H9 (cell line): ENCODE results near the gene TSTD2. TPM values are rescaled to one million over a fixed set of nuclear protein-coding genes. Genes with fewer than 3 reads are reported as not detected.

Source experiments
- DNase-seq: peaks from one replicate; pipeline ENCODE4 v3.0.0-alpha.2; 2017
- H2AFZ ChIP-seq: one replicate; pipeline ENCODE4 v1.6.1; 2013; ENCODE audit warnings: mild to moderate bottlenecking, low read length, control low read depth, moderate library complexity
- H2AK5ac ChIP-seq: 2 replicates; pipeline ENCODE4 v1.6.1; 2013; ENCODE audit warnings: low read length, control low read depth, mixed read lengths; ENCODE audit not compliant: insufficient read length
- H2BK120ac ChIP-seq: one replicate; pipeline ENCODE4 v1.6.1; 2013; ENCODE audit warnings: low read depth, mild to moderate bottlenecking, low read length, control low read depth, inconsistent platforms; ENCODE audit not compliant: poor library complexity, severe bottlenecking
- H2BK12ac ChIP-seq: 2 replicates; pipeline ENCODE4 v1.6.1; 2013; ENCODE audit warnings: low read length, control low read depth, mixed read lengths, low read depth; ENCODE audit not compliant: insufficient read length
- H2BK15ac ChIP-seq: 2 replicates; pipeline ENCODE4 v1.6.1; 2013; ENCODE audit warnings: low read depth, low read length, control low read depth
- H2BK20ac ChIP-seq: one replicate; pipeline ENCODE4 v1.6.1; 2013; ENCODE audit warnings: low read depth, mild to moderate bottlenecking, low read length, control low read depth, inconsistent platforms; ENCODE audit not compliant: poor library complexity, severe bottlenecking
- H2BK5ac ChIP-seq: 2 replicates; pipeline ENCODE4 v1.6.1; 2013; ENCODE audit warnings: low read length, control low read depth, mixed read lengths; ENCODE audit not compliant: insufficient read length
- H3K14ac ChIP-seq: 2 replicates; pipeline ENCODE4 v1.6.1; 2013; ENCODE audit warnings: low read length, control low read depth; ENCODE audit not compliant: insufficient read depth
- H3K18ac ChIP-seq: 2 replicates; pipeline ENCODE4 v1.6.1; 2013; ENCODE audit warnings: low read depth, mild to moderate bottlenecking, mixed read lengths, low read length, control low read depth; ENCODE audit not compliant: insufficient read length
- H3K23ac ChIP-seq: 2 replicates; pipeline ENCODE4 v1.6.1; 2013; ENCODE audit warnings: low read length, control low read depth, mixed read lengths, low read depth; ENCODE audit not compliant: insufficient read length
- H3K23me2 ChIP-seq: 2 replicates; pipeline ENCODE4 v1.6.1; 2013; ENCODE audit warnings: low read depth, mild to moderate bottlenecking, mixed read lengths, low read length, control low read depth; ENCODE audit not compliant: insufficient read length, poor library complexity, severe bottlenecking
- H3K27ac ChIP-seq: 2 replicates; pipeline ENCODE4 v1.5.1; 2013; ENCODE audit warnings: low read length, control low read depth, mixed read lengths, low read depth; ENCODE audit not compliant: insufficient read length
- H3K27me3 ChIP-seq: 2 replicates; pipeline ENCODE4 v1.6.1; 2013; ENCODE audit warnings: low read length, control low read depth, inconsistent platforms; ENCODE audit not compliant: insufficient read depth
- H3K4ac ChIP-seq: 2 replicates; pipeline ENCODE4 v1.6.1; 2013; ENCODE audit warnings: low read depth, mild to moderate bottlenecking, control low read depth, inconsistent platforms, low read length, moderate library complexity
- H3K4me1 ChIP-seq: 2 replicates; pipeline ENCODE4 v1.6.1; 2013; ENCODE audit warnings: low read length, control low read depth, inconsistent platforms; ENCODE audit not compliant: insufficient read depth
- H3K4me2 ChIP-seq: 2 replicates; pipeline ENCODE4 v1.6.1; 2013; ENCODE audit warnings: low read length, control low read depth, mixed read lengths; ENCODE audit not compliant: insufficient read length, insufficient read depth
- H3K56ac ChIP-seq: 2 replicates; pipeline ENCODE4 v1.6.1; 2013; ENCODE audit warnings: low read depth, mild to moderate bottlenecking, mixed read lengths, low read length, control low read depth; ENCODE audit not compliant: insufficient read length
- H3K79me1 ChIP-seq: 2 replicates; pipeline ENCODE4 v1.6.1; 2013; ENCODE audit warnings: low read depth, mild to moderate bottlenecking, moderate library complexity, low read length, control low read depth, inconsistent platforms; ENCODE audit not compliant: insufficient read depth, poor library complexity, severe bottlenecking
- H3K79me2 ChIP-seq: 2 replicates; pipeline ENCODE4 v1.6.1; 2013; ENCODE audit warnings: low read length, control low read depth, inconsistent platforms; ENCODE audit not compliant: insufficient read depth
- H3K9ac ChIP-seq: 2 replicates; pipeline ENCODE4 v1.6.1; 2013; ENCODE audit warnings: low read length, control low read depth, mixed read lengths; ENCODE audit not compliant: insufficient read length; ENCODE audit errors: extremely low read depth
- H3K9me3 ChIP-seq: one replicate; pipeline ENCODE4 v1.6.1; 2013; ENCODE audit warnings: low read depth, low read length, inconsistent platforms; ENCODE audit not compliant: control insufficient read depth
- H3T11ph ChIP-seq: one replicate; pipeline ENCODE4 v1.6.1; 2013; ENCODE audit warnings: mild to moderate bottlenecking, low read length, control low read depth, inconsistent platforms
- H4K20me1 ChIP-seq: one replicate; pipeline ENCODE4 v1.6.1; 2013; ENCODE audit not compliant: control insufficient read depth, insufficient read length, insufficient read depth
- H4K5ac ChIP-seq: 2 replicates; pipeline ENCODE4 v1.6.1; 2013; ENCODE audit warnings: low read depth, mild to moderate bottlenecking, mixed read lengths, low read length, control low read depth; ENCODE audit not compliant: insufficient read length
- H4K8ac ChIP-seq: replicated peaks from 2 replicates; pipeline ENCODE4 v1.6.1; 2013; ENCODE audit warnings: low read length, control low read depth, mixed read lengths, low read depth; ENCODE audit not compliant: insufficient read length
- H4K91ac ChIP-seq: 2 replicates; pipeline ENCODE4 v1.6.1; 2013; ENCODE audit warnings: low read depth, mild to moderate bottlenecking, moderate library complexity, mixed read lengths, low read length, control low read depth; ENCODE audit not compliant: insufficient read length
- H3K27ac Mint-ChIP-seq, 3 experiments: 2 replicates in 2 of 3; 3 replicates in 1 of 3; pipeline ENCODE4 v1.8.0; 2020 to 2021; ENCODE audit warnings: mixed read lengths in 3 of 3, mild to moderate bottlenecking in 1 of 3, moderate library complexity in 1 of 3
- H3K27me3 Mint-ChIP-seq: 2 replicates; pipeline ENCODE4 v1.8.0; 2021; ENCODE audit warnings: low read depth, mild to moderate bottlenecking, moderate library complexity, mixed read lengths
- H3K36me3 Mint-ChIP-seq, 3 experiments: 2 replicates in 2 of 3; 3 replicates in 1 of 3; pipeline ENCODE4 v1.8.0; 2020 to 2021; ENCODE audit warnings: low read depth in 3 of 3, mixed read lengths in 3 of 3; ENCODE audit not compliant: insufficient read depth in 1 of 3
- H3K4me1 Mint-ChIP-seq, 2 experiments: 2 replicates each; pipeline ENCODE4 v1.8.0; 2020; ENCODE audit warnings: mixed read lengths in 2 of 2
- H3K4me3 Mint-ChIP-seq, 2 experiments: 2 replicates in 1 of 2; 3 replicates in 1 of 2; pipeline ENCODE4 v1.8.0; 2020 to 2021; ENCODE audit warnings: mild to moderate bottlenecking in 2 of 2, mixed read lengths in 2 of 2, moderate library complexity in 1 of 2
- H3K9me3 Mint-ChIP-seq, 2 experiments: 2 replicates in 1 of 2; 3 replicates in 1 of 2; pipeline ENCODE4 v1.8.0; 2020; ENCODE audit warnings: mild to moderate bottlenecking in 2 of 2, mixed read lengths in 2 of 2, moderate library complexity in 1 of 2
- CTCF ChIP-seq: fragments of 200-600 bp; sonication (generic); conservative IDR thresholded peaks from 3 replicates; pipeline ENCODE4 v1.8.0; 2021; ENCODE audit warnings: antibody characterized with exemption, mild to moderate bottlenecking
- WGBS: extraction: QIAGEN DNeasy Blood & Tissue Kit; methylation state at CpG from one replicate; pipeline ENCODE4 v1.1.7; 2013; ENCODE audit warnings: missing lambda C conversion rate, low lambda C conversion rate, mixed read lengths; ENCODE audit not compliant: insufficient read length; ENCODE audit errors: extremely low coverage; 5-methylcytosine and 5-hydroxymethylcytosine counted together
- total RNA-seq: library from RNA; stranded (reverse); gene quantifications from 2 replicates; pipeline ENCODE4 v1.2.1, GENCODE V29; 2021

Gene TSTD2
- total RNA-seq, 1 experiment from 2014 or later, result 23.5 TPM

- Mint-ChIP-seq H3K4me3 (no peak overlapping the region), H3K9me3 (no peaks in the 10 kb centered on the region), H3K36me3 (no peaks in the 10 kb centered on the region), H3K4me1 (peaks cover 10 to 13% of the 10 kb centered on the region in 2 experiments), H3K27me3 (no peaks in the 10 kb centered on the region; the same call in none of the 2 replicates), H3K27ac (no peak overlapping the region)
- Histone ChIP-seq H3K27ac (no peak overlapping the region), H3K9me3 (no peaks in the 10 kb centered on the region), H2AFZ (no peak overlapping the region), H3K4ac (no peak overlapping the region), H3K27me3 (no peaks in the 10 kb centered on the region), H3K56ac (no peak overlapping the region), H3K4me2 (no peak overlapping the region), H3K79me1 (no peaks in the 10 kb centered on the region), H2BK12ac (no peak overlapping the region), H3K4me1 (no peaks in the 10 kb centered on the region), H3K23ac (no peak overlapping the region), H2BK5ac (no peak overlapping the region), H3K79me2 (no peaks in the 10 kb centered on the region), H2AK5ac (no peak overlapping the region), H4K91ac (no peak overlapping the region), H4K8ac (no peak overlapping the region), H2BK20ac (no peak overlapping the region), H3T11ph (no peak overlapping the region), H3K18ac (no peak overlapping the region), H4K20me1 (no peaks in the 10 kb centered on the region), H2BK120ac (no peak overlapping the region), H4K5ac (no peak overlapping the region), H2BK15ac (no peak overlapping the region), H3K23me2 (no peaks in the 10 kb centered on the region), H3K9ac (no peak overlapping the region), H3K14ac (no peak overlapping the region)
- WGBS, result no CpG with 5 or more reads among the region's 1 CpG
- no peak for TF ChIP-seq CTCF
- no peak for DNase-seq
Observed at GRCh38 chr9:97550386-97550785, 82.8 kb downstream of the TSTD2 start.

Other genes with a start within 250 kb of the TSTD2 start
- gene TDRD7, start 221.3 kb downstream of the TSTD2 start, total RNA-seq, result 4.2 and 5.1 TPM in 2 replicates
- 0.72 and 0.98 TPM in 2 replicates for gene TMOD1, start 131.7 kb downstream of the TSTD2 start, total RNA-seq
- gene NCBP1, start 453 bp upstream of the TSTD2 start, total RNA-seq, result 46.0 and 55.7 TPM in 2 replicates
- 6.1 and 6.6 TPM in 2 replicates for gene XPA, start 64.0 kb upstream of the TSTD2 start, total RNA-seq
- gene FOXE1, start 219.9 kb upstream of the TSTD2 start, total RNA-seq, result not detected in 2 replicates